ENCODE measurements around the gene KCNN2. TPM values are rescaled to one million over a fixed set of nuclear protein-coding genes. Genes with fewer than 3 reads are reported as not detected.

The KCNN2 gene
- total and polyA plus RNA-seq, 2 donors from 2014 or later = 1.5 to 1.7 TPM

DNA sequence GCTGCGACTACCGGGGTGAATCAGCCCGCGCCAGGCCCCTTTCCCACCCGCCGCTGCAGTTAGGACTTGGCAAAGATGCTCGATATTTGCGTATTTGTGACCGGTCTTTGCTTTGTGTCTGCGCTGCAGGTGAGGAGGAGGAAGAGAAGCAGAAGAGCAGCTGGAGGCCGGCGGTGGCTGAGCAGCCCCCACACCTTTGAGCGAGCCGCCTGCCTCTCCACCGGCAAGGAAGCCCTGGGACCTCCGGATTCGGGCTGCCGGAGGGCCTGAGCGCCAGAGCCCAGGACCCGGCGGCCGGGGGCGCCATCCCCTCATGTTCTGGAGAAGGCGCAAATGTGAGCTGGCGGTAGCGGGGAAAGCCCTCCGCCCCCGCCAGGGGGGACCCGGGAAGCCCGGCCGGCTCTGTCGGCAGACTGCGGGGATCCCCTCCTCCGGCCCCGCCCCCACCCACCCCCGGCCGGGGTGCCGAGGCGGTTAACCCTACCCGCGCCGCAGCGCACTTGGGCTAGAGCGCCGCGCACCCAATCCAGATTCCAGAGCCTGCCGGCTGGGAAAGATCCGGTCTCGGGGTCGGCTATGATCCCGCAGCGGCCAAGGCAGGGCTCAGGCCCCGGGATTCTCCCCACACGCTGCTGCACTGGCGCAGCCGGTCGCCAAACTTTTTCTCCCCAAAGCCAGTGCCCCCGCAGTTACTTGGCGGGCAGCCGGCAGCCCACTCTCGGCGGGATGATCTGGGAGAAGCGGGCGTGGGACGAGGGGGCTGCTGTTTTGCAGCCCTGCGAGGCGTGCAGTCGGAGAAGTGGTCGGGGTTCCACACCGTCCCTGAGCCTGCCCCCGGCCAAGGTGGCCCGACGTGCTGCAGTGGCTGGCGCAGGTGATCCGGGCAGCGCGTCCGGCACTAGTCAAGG, 800 bp upstream of the KCNN2 start:
- FAIRE-seq = no peak

DNA sequence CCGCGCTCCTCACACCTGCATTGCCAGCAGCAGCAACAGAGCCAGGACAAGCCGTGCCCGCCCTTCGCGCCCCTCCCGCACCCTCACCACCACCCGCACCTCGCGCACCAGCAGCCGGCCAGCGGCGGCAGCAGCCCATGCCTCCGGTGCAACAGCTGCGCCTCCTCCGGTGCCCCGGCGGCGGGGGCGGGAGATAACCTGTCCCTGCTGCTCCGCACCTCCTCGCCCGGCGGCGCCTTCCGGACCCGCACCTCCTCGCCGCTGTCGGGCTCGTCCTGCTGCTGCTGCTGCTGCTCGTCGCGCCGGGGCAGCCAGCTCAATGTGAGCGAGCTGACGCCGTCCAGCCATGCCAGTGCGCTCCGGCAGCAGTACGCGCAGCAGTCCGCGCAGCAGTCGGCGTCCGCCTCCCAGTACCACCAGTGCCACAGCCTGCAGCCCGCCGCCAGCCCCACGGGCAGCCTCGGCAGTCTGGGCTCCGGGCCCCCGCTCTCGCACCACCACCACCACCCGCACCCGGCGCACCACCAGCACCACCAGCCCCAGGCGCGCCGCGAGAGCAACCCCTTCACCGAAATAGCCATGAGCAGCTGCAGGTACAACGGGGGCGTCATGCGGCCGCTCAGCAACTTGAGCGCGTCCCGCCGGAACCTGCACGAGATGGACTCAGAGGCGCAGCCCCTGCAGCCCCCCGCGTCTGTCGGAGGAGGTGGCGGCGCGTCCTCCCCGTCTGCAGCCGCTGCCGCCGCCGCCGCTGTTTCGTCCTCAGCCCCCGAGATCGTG, 517 bp downstream of the KCNN2 start:
- Histone ChIP-seq H3K4me3 (ENCODE audit: low read length in 3 of 3) (peak overlapping the region; percentile 47 to 67 (median 62)), H3K36me3 (ENCODE audit: control insufficient read depth in 2 of 3, insufficient read depth in 3 of 3, low read length in 3 of 3) (no peaks in the 10 kb centered on the region), H3K27ac (ENCODE audit: low read depth in 2 of 2, low read length in 2 of 2) (no peak overlapping the region), H3K27me3 (ENCODE audit: control insufficient read depth, insufficient read depth, low read length) (peaks cover 12% of the 10 kb centered on the region), H3K9ac (ENCODE audit: low read length in 3 of 3) (no peak overlapping the region), H3K9me3 (ENCODE audit: control insufficient read depth in 2 of 3, insufficient read depth in 1 of 3, low read length in 3 of 3) (no peaks in the 10 kb centered on the region), H3K4me1 (ENCODE audit: control insufficient read depth in 2 of 3, insufficient read depth in 2 of 3, low read depth in 1 of 3, low read length in 3 of 3) (peaks cover 0 to 8% (median 0%) of the 10 kb centered on the region in 3 donors)
- FAIRE-seq = no peak
- TF ChIP-seq, protein P1, sequence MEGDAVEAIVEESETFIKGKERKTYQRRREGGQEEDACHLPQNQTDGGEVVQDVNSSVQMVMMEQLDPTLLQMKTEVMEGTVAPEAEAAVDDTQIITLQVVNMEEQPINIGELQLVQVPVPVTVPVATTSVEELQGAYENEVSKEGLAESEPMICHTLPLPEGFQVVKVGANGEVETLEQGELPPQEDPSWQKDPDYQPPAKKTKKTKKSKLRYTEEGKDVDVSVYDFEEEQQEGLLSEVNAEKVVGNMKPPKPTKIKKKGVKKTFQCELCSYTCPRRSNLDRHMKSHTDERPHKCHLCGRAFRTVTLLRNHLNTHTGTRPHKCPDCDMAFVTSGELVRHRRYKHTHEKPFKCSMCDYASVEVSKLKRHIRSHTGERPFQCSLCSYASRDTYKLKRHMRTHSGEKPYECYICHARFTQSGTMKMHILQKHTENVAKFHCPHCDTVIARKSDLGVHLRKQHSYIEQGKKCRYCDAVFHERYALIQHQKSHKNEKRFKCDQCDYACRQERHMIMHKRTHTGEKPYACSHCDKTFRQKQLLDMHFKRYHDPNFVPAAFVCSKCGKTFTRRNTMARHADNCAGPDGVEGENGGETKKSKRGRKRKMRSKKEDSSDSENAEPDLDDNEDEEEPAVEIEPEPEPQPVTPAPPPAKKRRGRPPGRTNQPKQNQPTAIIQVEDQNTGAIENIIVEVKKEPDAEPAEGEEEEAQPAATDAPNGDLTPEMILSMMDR (IDR thresholded peaks at IDR 0.05; ENCODE audit: borderline replicate concordance, extremely low read depth, insufficient read depth) = no peak
- intact Hi-C loops (cut with DNase I) = no loop called here
- peak in 2 of 5 donors; percentile 42 to 75 for DNase-seq

More for the DNA sequence above, 800 bp upstream of the KCNN2 start:
- intact Hi-C loops (cut with DNase I) = no loop called here
- H3K27ac ChIP-seq (ENCODE audit: low read depth in 2 of 2, low read length in 2 of 2) = no peak overlapping the region
- H3K4me1 ChIP-seq (ENCODE audit: control insufficient read depth in 2 of 3, insufficient read depth in 2 of 3, low read depth in 1 of 3, low read length in 3 of 3) = peaks cover 0 to 8% (median 0%) of the 10 kb centered on the region in 3 donors
- DNase-seq = peak; percentile 76 to 89 (median 84)
- peaks cover 12% of the 10 kb centered on the region for H3K27me3 ChIP-seq (ENCODE audit: control insufficient read depth, insufficient read depth, low read length)
- no peaks in the 10 kb centered on the region for H3K9me3 ChIP-seq (ENCODE audit: control insufficient read depth in 2 of 3, insufficient read depth in 1 of 3, low read length in 3 of 3)
- peak overlapping the region; percentile 47 to 67 (median 62) for H3K4me3 ChIP-seq (ENCODE audit: low read length in 3 of 3)
- TF ChIP-seq, protein P1 (IDR thresholded peaks at IDR 0.05; ENCODE audit: borderline replicate concordance, extremely low read depth, insufficient read depth) = peak; percentile 17
- no peaks in the 10 kb centered on the region for H3K36me3 ChIP-seq (ENCODE audit: control insufficient read depth in 2 of 3, insufficient read depth in 3 of 3, low read length in 3 of 3)
- H3K9ac ChIP-seq (ENCODE audit: low read length in 3 of 3) = peak overlapping the region in 2 of 3 donors; percentile 26 to 27

DNA sequence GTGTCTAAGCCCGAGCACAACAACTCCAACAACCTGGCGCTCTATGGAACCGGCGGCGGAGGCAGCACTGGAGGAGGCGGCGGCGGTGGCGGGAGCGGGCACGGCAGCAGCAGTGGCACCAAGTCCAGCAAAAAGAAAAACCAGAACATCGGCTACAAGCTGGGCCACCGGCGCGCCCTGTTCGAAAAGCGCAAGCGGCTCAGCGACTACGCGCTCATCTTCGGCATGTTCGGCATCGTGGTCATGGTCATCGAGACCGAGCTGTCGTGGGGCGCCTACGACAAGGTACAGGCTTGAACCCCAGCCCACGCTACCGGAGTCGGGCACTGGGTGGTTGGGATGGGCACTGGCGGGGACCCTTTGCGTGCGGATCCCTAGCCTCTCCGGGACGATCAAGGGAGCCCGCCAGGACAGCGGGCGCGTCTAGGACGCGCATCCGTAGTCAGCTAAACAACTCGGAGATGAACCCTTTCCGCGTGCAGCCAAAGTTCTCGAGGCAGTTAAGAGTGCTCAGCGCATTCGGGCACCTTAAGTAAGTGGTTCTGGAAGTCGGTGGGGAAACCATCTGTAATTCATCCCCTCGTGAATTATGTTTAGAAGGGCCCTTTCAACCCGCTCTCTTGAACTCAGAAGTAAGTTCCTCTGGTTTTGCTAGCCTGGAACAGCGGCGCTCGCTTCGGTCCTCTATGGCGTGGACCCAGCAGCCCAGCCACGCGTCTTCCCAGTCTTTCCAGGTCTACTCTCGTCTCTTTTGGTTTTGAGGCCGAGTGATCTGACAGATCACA, 1.3 kb downstream of the KCNN2 start:
- H3K9me3 ChIP-seq (ENCODE audit: control insufficient read depth in 2 of 3, insufficient read depth in 1 of 3, low read length in 3 of 3) = no peaks in the 10 kb centered on the region
- DNase-seq (peak; percentile 23 to 61 (median 45)), FAIRE-seq (no peak)
- no peaks in the 10 kb centered on the region for H3K36me3 ChIP-seq (ENCODE audit: control insufficient read depth in 2 of 3, insufficient read depth in 3 of 3, low read length in 3 of 3)
- TF ChIP-seq, protein P1 (IDR thresholded peaks at IDR 0.05; ENCODE audit: borderline replicate concordance, extremely low read depth, insufficient read depth) = no peak
- H3K4me1 ChIP-seq (ENCODE audit: control insufficient read depth in 2 of 3, insufficient read depth in 2 of 3, low read depth in 1 of 3, low read length in 3 of 3) = peaks cover 0 to 8% (median 0%) of the 10 kb centered on the region in 3 donors
- H3K27me3 ChIP-seq (ENCODE audit: control insufficient read depth, insufficient read depth, low read length) = peaks cover 12% of the 10 kb centered on the region
- H3K4me3 ChIP-seq (ENCODE audit: low read length in 3 of 3) = peak overlapping the region; percentile 0 to 67 (median 64)
- intact Hi-C loops (cut with DNase I) = no loop called here
- no peak overlapping the region for H3K27ac ChIP-seq (ENCODE audit: low read depth in 2 of 2, low read length in 2 of 2)
- H3K9ac ChIP-seq (ENCODE audit: low read length in 3 of 3) = no peak overlapping the region
